HFF-Myc (cell line): ENCODE data around the gene SLC28A1.
"Not testable (repeated sequence)": the region's sequence is repeated elsewhere in the genome, so short reads cannot be mapped to it uniquely, and the experiment has no call there.

Source experiments
- DNase-seq: peaks from one replicate; pipeline ENCODE4 v3.0.0-alpha.2; 2011; ENCODE audit warnings: low read depth; ENCODE audit errors: extremely low read depth
- H3K4me3 ChIP-seq: replicated peaks from 2 replicates; pipeline ENCODE4 v1.5.1; 2011; ENCODE audit warnings: low read depth, mild to moderate bottlenecking, control low read depth, low read length
- TF ChIP-seq, protein P1 (sequence below): IDR thresholded peaks from 2 replicates; pipeline ENCODE4 v1.5.1; 2012; ENCODE audit warnings: mild to moderate bottlenecking, low read depth, low read length, control low read depth; ENCODE audit errors: missing control alignments

SLC28A1 gene

GRCh38 chr15:84981711-84982300 lies 97.3 kb downstream of the SLC28A1 start, which contains the start of gene PDE8A:
TSS of gene PDE8A (plus strand) at chr15:84981856. CDS start at chr15:84982163, 307 bp downstream.
- TF ChIP-seq, protein P1, sequence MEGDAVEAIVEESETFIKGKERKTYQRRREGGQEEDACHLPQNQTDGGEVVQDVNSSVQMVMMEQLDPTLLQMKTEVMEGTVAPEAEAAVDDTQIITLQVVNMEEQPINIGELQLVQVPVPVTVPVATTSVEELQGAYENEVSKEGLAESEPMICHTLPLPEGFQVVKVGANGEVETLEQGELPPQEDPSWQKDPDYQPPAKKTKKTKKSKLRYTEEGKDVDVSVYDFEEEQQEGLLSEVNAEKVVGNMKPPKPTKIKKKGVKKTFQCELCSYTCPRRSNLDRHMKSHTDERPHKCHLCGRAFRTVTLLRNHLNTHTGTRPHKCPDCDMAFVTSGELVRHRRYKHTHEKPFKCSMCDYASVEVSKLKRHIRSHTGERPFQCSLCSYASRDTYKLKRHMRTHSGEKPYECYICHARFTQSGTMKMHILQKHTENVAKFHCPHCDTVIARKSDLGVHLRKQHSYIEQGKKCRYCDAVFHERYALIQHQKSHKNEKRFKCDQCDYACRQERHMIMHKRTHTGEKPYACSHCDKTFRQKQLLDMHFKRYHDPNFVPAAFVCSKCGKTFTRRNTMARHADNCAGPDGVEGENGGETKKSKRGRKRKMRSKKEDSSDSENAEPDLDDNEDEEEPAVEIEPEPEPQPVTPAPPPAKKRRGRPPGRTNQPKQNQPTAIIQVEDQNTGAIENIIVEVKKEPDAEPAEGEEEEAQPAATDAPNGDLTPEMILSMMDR, result no peak
- H3K4me3 ChIP-seq, result peak within 1 kb of the TSS; percentile 70
- no peak for DNase-seq

DNA sequence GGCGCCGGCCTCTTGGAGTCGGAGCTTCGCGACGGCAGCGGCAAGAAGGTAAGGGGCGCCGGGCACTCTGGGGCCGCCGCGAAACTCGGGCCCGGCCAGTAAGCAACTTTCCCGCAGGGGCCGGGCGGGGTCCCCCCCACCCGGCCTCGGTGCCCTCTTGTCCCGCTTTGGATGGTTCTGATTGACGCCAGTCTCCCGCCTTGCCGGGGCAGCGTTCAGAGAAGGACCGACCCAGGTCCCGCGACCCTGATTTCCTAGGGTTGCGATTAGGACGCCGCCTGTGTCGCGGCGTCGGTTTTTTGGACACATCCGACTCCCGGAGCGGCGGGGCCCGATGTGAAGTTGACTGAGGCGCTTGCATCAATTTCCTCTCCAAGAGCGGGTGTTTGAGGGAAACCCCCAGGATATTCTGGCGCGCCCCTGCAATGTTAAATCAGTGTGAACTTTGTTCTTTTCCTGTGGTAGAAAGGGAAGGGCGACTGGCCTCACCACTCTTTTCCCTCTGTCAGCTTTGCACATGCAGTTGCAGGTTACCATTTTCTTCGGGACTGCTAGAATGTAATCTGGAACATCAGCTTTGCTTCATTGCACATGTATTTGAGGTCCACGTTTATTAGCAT lies 97.9 kb downstream of the SLC28A1 start:
- H3K4me3 ChIP-seq, result peak overlapping the region; percentile 70
- TF ChIP-seq, protein P1, result no peak
- DNase-seq, result no peak

DNA sequence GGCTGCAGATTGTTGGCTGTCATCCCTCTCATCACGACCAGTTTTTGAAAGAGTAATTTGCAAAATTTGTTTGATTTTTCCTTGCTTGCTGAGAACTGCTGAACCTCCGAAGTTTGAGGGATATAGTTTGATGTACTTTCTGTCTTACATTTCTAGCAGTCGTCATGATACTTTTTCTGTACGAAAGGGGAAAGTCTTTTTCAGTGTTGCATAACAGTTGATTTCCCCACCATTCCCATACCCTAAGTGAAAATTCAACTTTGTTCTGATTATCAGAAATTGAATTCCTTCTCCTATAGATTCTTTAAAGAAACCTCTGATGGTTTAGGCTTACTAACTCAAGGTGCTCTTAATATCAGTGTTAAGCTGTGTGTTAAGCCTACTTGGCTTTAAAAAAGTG lies 98.8 kb downstream of the SLC28A1 start:
- no peak for DNase-seq
- H3K4me3 ChIP-seq, result peak overlapping the region; percentile 70

DNA sequence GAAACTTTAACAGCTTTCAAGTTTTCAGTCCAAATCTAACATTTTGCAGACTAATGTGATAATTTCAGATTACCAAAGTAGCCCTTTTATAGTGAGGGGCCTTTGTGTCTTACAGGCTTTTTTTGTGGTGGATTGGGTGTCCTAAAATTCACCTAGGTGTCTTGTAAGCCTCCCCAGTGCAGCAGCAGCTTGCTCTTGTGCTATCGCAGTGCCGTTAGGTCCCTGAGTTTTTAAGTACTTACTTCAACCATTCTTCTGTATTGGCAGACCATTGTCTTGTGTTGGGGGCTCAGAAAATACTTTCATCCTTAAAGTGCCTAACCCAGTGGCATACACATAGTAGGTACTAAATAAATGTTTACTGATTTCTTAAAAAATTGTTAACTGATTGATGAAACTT lies 99.2 kb downstream of the SLC28A1 start:
- TF ChIP-seq, protein P1, result no peak
- H3K4me3 ChIP-seq, result peak overlapping the region; percentile 70
- DNase-seq, result no peak

More for the DNA sequence above, 98.8 kb downstream of the SLC28A1 start:
- TF ChIP-seq, protein P1, result no peak

DNA sequence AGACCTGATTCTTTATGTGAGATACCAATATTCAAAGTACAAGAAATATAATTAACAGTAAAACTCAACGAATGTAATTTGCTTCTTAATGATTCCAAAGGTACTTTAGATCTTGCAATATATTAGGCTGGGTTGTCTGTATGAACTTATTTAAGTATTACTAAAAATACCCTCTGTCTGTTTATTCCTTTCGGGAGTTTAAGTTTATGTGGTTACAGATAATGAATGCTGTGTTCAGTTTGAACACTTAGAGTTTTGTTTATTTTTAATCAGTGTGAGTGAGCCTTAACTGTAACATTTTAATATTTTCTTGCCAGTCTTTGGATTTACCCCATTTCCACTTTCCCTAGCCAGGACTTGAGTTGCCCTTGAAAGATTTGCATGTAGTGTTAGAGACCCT lies 100.7 kb downstream of the SLC28A1 start:
- no peak overlapping the region for H3K4me3 ChIP-seq
- TF ChIP-seq, protein P1, result no peak
- DNase-seq, result no peak

DNA sequence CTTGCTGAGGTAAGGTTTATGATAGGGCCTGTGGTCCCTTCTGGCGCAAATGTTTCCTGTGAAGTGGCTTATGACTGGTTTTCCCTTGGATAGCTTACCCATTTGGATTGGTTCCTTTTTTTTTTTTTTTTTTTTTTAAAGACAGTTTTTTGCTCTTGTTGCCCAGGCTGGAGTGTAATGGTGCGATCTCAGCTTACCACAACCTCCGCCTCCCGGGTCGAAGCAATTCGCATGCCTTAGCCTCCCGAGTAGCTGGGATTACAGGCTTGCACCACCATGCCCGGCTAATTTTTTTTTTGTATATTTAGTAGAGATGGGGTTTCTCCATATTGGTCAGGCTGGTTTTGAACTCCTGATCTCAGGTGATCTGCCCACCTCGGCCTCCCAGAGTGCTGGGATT lies 102.9 kb downstream of the SLC28A1 start:
- not testable (repeated sequence) for DNase-seq, H3K4me3 ChIP-seq

DNA sequence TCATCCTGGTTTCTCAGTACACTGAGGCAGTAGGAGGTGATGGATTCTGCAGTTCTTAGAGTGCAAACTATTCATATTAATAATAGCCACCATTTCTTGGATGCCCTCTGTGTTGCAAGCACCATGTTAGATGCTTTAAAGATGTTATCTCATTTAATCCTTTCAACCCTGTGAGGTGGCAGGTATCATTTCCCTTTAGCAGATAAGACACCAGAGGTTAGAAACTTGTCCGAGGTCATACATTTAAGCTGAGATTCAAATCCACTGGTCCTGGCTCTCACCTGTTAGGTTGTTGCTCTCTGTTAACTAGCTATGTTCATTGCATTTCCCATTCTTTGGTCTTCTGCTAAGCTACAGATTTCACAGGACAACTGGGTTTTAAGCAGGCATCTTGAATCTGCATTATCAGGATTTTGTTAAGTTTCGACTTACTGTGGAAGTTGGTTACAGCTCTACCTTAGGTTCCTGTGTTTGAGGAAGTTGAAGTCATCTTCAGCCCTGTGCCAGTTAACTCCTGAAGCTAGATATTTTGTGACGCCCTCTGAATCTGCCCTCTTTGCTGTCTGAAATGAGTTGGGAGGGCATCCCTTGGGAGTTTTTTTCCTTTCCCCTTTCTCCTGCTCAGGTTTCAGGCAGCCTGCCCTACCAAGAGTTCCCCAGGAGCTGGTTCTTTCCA lies 103.6 kb downstream of the SLC28A1 start:
- DNase-seq, result no peak
- TF ChIP-seq, protein P1, result no peak
- H3K4me3 ChIP-seq, result no peak overlapping the region
